GM12864 (cell line): ENCODE results near the gene FBXL7.

Source experiments
- DNase-seq: peaks from one replicate; pipeline ENCODE4 v3.0.0-alpha.2; 2011; ENCODE audit warnings: low read depth
- H3K4me3 ChIP-seq: 2 replicates; pipeline ENCODE4 v1.5.1; 2011; ENCODE audit warnings: mild to moderate bottlenecking, low read depth, low read length, control low read depth
- CTCF ChIP-seq: IDR thresholded peaks from 2 replicates; pipeline ENCODE4 v1.5.1; 2011; ENCODE audit warnings: low read depth, mild to moderate bottlenecking, moderate library complexity, low read length, control low read depth, inconsistent platforms; ENCODE audit errors: missing control alignments

FBXL7 gene

GRCh38 chr5:15463231-15463980, 36.6 kb upstream of the FBXL7 start:
- TF ChIP-seq CTCF = no peak
- H3K4me3 ChIP-seq = no peak overlapping the region
- DNase-seq = no peak

- H3K4me3 ChIP-seq = no peak overlapping the region
- TF ChIP-seq CTCF = no peak
- DNase-seq = no peak
Observed at GRCh38 chr5:15472116-15472515, 27.9 kb upstream of the FBXL7 start.

GRCh38 chr5:15474143-15474719, 25.7 kb upstream of the FBXL7 start:
- no peak overlapping the region for H3K4me3 ChIP-seq
- no peak for TF ChIP-seq CTCF
- no peak for DNase-seq

GRCh38 chr5:15475367-15475766, 24.6 kb upstream of the FBXL7 start:
- no peak for DNase-seq
- H3K4me3 ChIP-seq = no peak overlapping the region
- TF ChIP-seq CTCF = no peak

GRCh38 chr5:15476977-15477376, 23.0 kb upstream of the FBXL7 start:
- no peak for TF ChIP-seq CTCF
- H3K4me3 ChIP-seq = no peak overlapping the region
- no peak for DNase-seq

- TF ChIP-seq CTCF = no peak
- DNase-seq = no peak
- H3K4me3 ChIP-seq = no peak overlapping the region
Observed at GRCh38 chr5:15480436-15480835, 19.5 kb upstream of the FBXL7 start.

- no peak for DNase-seq
- TF ChIP-seq CTCF = no peak
- H3K4me3 ChIP-seq = no peak overlapping the region
Observed at GRCh38 chr5:15483351-15484097, 16.5 kb upstream of the FBXL7 start.
